Stimulated activated CD4-positive, alpha-beta T cell treated with anti-CD3 and anti-CD28 coated beads, Interleukin-2, amount 100 ng/mL, for 24 hours (primary cell): ENCODE measurements around the gene P2RX1.

ENCODE experiments used
- DNase-seq, 2 donors: peaks; one replicate each; pipeline ENCODE4 v3.0.0-alpha.2; 2020

The P2RX1 gene

GRCh38 chr17:3903051-3903825 lies 13.0 kb downstream of the P2RX1 start:
- no peak for DNase-seq

- DNase-seq: no peak
Measured at GRCh38 chr17:3900646-3901045, 15.6 kb downstream of the P2RX1 start.

GRCh38 chr17:3897731-3898130 lies 18.5 kb downstream of the P2RX1 start:
- DNase-seq: no peak

- DNase-seq: no peak
Measured at GRCh38 chr17:3896968-3897235, 19.4 kb downstream of the P2RX1 start.

GRCh38 chr17:3896108-3896967 lies 19.9 kb downstream of the P2RX1 start:
- no peak for DNase-seq

GRCh38 chr17:3895354-3895753 lies 20.9 kb downstream of the P2RX1 start:
- no peak for DNase-seq

- DNase-seq: no peak
Measured at GRCh38 chr17:3894911-3895343, 21.3 kb downstream of the P2RX1 start.

GRCh38 chr17:3894188-3894587 lies 22.1 kb downstream of the P2RX1 start:
- DNase-seq: no peak

GRCh38 chr17:3893720-3894116 lies 22.5 kb downstream of the P2RX1 start:
- no peak for DNase-seq

GRCh38 chr17:3893003-3893719 lies 23.1 kb downstream of the P2RX1 start, which contains the start of gene CAMKK1:
Gene CAMKK1 (minus strand): TSS chr17:3893053. CDS start chr17:3885687, 7,366 bp downstream.
- DNase-seq: peak; percentile 87 to 92

GRCh38 chr17:3892095-3892998 lies 23.9 kb downstream of the P2RX1 start:
- DNase-seq: peak; percentile 65 to 68

GRCh38 chr17:3891626-3892094 lies 24.6 kb downstream of the P2RX1 start:
- DNase-seq: no peak

GRCh38 chr17:3890878-3891219 lies 25.4 kb downstream of the P2RX1 start:
- DNase-seq: no peak

- peak in 1 of 2 donors; percentile 33 for DNase-seq
Measured at GRCh38 chr17:3890082-3890877, 26.0 kb downstream of the P2RX1 start.

GRCh38 chr17:3889325-3890012 lies 26.8 kb downstream of the P2RX1 start:
- no peak for DNase-seq

- DNase-seq: no peak
Measured at GRCh38 chr17:3888343-3889171, 27.7 kb downstream of the P2RX1 start.

GRCh38 chr17:3887804-3888203 lies 28.5 kb downstream of the P2RX1 start:
- DNase-seq: no peak

GRCh38 chr17:3887394-3887793 lies 28.9 kb downstream of the P2RX1 start:
- DNase-seq: no peak

- DNase-seq: no peak
Measured at GRCh38 chr17:3886776-3887175, 29.5 kb downstream of the P2RX1 start.

GRCh38 chr17:3885970-3886369 lies 30.3 kb downstream of the P2RX1 start:
- no peak for DNase-seq
